Glutamatergic neuron (in vitro differentiated cells): ENCODE measurements around the gene DNAJC1. TPM values are rescaled to one million over a fixed set of nuclear protein-coding genes. Genes with fewer than 3 reads are reported as not detected.

Source experiments
- DNase-seq: peaks from one replicate; pipeline ENCODE4 v3.0.0; 2022
- H3K27ac Mint-ChIP-seq: one replicate; pipeline ENCODE4 v1.8.0; 2020; ENCODE audit warnings: mild to moderate bottlenecking, mixed read lengths, inconsistent platforms; ENCODE audit not compliant: unreplicated experiment
- H3K27me3 Mint-ChIP-seq: one replicate; pipeline ENCODE4 v1.8.0; 2020; ENCODE audit warnings: mild to moderate bottlenecking, moderate library complexity, mixed read lengths, inconsistent platforms; ENCODE audit not compliant: unreplicated experiment
- H3K36me3 Mint-ChIP-seq: one replicate; pipeline ENCODE4 v1.8.0; 2020; ENCODE audit warnings: mild to moderate bottlenecking, mixed read lengths, inconsistent platforms; ENCODE audit not compliant: unreplicated experiment
- H3K4me1 Mint-ChIP-seq: one replicate; pipeline ENCODE4 v1.8.0; 2020; ENCODE audit warnings: mild to moderate bottlenecking, low read depth, mixed read lengths, inconsistent platforms; ENCODE audit not compliant: unreplicated experiment
- H3K4me3 Mint-ChIP-seq: one replicate; pipeline ENCODE4 v1.8.0; 2020; ENCODE audit warnings: mild to moderate bottlenecking, mixed read lengths, inconsistent platforms; ENCODE audit not compliant: unreplicated experiment
- H3K9me3 Mint-ChIP-seq: one replicate; pipeline ENCODE4 v1.8.0; 2020; ENCODE audit warnings: mild to moderate bottlenecking, moderate library complexity, mixed read lengths, inconsistent platforms; ENCODE audit not compliant: unreplicated experiment
- CTCF ChIP-seq: fragments of 200-600 bp; sonication (generic); IDR thresholded peaks from one replicate; pipeline ENCODE4 v1.5.0; 2021; ENCODE audit not compliant: partially characterized antibody, unreplicated experiment
- total RNA-seq: library from RNA; stranded (reverse); fragmentation: NEBNext Ultra II Directional; extraction: Animal tissue kit (Norgen Biotek cat#: 25700); gene quantifications from one replicate; pipeline ENCODE4 v1.2.1, GENCODE V29; 2021; ENCODE audit not compliant: unreplicated experiment

DNAJC1 gene
- total RNA-seq, 1 donor from 2014 or later, result 4.3 TPM

DNA sequence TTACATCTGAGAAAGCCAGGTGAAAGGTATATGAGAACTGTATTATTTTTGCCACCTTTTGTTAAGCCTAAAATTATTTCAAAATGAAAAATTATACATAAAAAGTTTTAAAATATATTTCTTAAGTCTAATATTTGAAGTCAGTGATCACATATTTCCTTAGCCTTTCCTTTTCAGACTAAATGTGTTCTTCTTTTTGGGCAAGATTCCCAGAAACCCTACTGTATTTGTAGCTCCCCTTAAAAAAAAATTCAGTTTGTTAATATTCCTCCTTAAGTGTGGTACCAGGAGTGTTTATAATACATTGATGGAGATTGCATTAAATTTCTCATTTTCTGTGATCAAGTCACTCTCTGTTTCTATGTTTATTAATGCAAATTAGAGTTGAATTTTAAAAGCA lies 22.8 kb downstream of the DNAJC1 start:
- H3K27ac Mint-ChIP-seq, result no peak overlapping the region
- peaks cover 2% of the 10 kb centered on the region for H3K9me3 Mint-ChIP-seq
- no peaks in the 10 kb centered on the region for H3K36me3 Mint-ChIP-seq
- peaks cover 6% of the 10 kb centered on the region for H3K4me1 Mint-ChIP-seq
- H3K27me3 Mint-ChIP-seq, result no peaks in the 10 kb centered on the region
- H3K4me3 Mint-ChIP-seq, result no peak overlapping the region
- no peak for TF ChIP-seq CTCF
- DNase-seq, result no peak

DNA sequence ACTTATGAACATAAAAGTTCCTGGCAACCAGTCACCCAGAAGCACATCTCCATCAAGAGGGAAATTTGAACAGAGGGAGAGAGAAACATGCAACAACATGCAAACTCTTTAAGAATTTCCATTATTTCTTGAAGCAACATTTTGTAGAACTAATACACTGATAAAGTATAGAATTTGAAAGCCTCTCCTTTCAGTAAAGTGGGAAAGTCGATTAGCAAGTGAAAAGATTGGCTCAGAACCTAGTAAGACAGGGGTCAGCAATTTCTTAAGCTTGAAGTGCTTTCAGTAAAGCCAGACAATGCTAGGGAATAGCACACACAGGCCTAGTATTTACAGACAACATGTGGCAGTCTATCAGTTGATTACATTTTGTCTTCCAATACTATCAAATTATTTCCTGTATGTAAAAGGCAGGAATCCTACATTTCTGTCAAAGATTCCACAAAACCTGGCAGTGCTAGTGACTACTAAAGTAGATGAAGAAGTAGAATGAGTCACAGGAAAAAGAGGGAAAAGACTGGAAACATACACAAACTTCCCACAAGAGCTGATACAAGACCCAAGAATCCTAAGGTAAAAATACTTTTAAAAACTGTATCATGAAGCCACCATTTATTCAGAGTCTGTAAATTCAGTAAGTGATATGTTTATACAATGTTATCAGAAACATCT lies 25.2 kb downstream of the DNAJC1 start:
- peaks cover 8% of the 10 kb centered on the region for H3K4me1 Mint-ChIP-seq
- no peak for TF ChIP-seq CTCF
- DNase-seq, result no peak
- H3K27me3 Mint-ChIP-seq, result no peaks in the 10 kb centered on the region
- H3K9me3 Mint-ChIP-seq, result no peaks in the 10 kb centered on the region
- no peaks in the 10 kb centered on the region for H3K36me3 Mint-ChIP-seq
- H3K27ac Mint-ChIP-seq, result no peak overlapping the region
- H3K4me3 Mint-ChIP-seq, result no peak overlapping the region

- H3K27ac Mint-ChIP-seq, result peak overlapping the region; percentile 4
- no peaks in the 10 kb centered on the region for H3K27me3 Mint-ChIP-seq
- no peak for DNase-seq
- peak overlapping the region; percentile 8 for H3K4me3 Mint-ChIP-seq
- no peaks in the 10 kb centered on the region for H3K36me3 Mint-ChIP-seq
- no peak for TF ChIP-seq CTCF
- H3K4me1 Mint-ChIP-seq, result peaks cover 8% of the 10 kb centered on the region
- H3K9me3 Mint-ChIP-seq, result no peaks in the 10 kb centered on the region
These were observed 26.8 kb downstream of the DNAJC1 start for GRCh38 chr10:21976739-21977138.

- TF ChIP-seq CTCF, result no peak
- Mint-ChIP-seq H3K36me3 (no peaks in the 10 kb centered on the region), H3K27me3 (no peaks in the 10 kb centered on the region), H3K4me3 (no peak overlapping the region), H3K9me3 (no peaks in the 10 kb centered on the region), H3K4me1 (peaks cover 8% of the 10 kb centered on the region), H3K27ac (no peak overlapping the region)
- no peak for DNase-seq
These were observed 27.2 kb downstream of the DNAJC1 start for GRCh38 chr10:21976280-21976679.

DNA sequence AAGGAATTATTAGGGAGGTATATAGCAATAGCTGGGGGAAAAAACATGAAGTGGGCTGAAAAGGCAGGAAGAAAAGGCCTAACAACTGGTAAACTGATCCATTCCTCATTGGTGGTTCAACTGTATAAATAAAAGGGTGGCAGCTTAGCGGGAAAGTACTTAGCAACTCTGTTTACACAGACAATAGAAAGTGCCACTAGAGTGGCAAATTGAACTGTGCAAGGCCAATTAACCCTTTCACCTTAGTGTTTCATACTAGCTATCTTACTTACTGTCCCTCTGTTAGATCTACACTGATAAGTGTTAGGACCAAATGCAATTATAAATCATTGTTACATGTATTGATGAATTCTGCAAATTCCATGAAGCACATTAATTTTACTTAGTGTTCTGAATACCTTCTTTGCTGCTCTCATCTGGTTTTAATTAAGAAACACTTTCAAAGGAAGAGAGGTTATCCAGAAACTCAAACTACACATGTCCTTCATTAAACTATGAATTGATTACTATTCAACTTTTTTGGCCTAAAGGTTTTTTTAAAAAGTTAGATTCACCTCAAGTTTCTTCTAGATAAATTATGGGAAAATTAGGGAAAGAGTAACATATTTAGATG lies 28.0 kb downstream of the DNAJC1 start:
- TF ChIP-seq CTCF, result no peak
- no peak overlapping the region for H3K4me3 Mint-ChIP-seq
- no peaks in the 10 kb centered on the region for H3K27me3 Mint-ChIP-seq
- no peaks in the 10 kb centered on the region for H3K36me3 Mint-ChIP-seq
- H3K4me1 Mint-ChIP-seq, result peaks cover 8% of the 10 kb centered on the region
- no peak overlapping the region for H3K27ac Mint-ChIP-seq
- DNase-seq, result no peak
- no peaks in the 10 kb centered on the region for H3K9me3 Mint-ChIP-seq
